Choroid plexus epithelial cell (primary cell): Measurements from ENCODE around the gene NDUFV2.

Experiments
- DNase-seq: peaks from one replicate; pipeline ENCODE4 v3.0.0-alpha.2; 2010; ENCODE audit warnings: low read depth
- H3K4me3 ChIP-seq: 2 replicates; pipeline ENCODE4 v1.5.1; 2011; ENCODE audit warnings: low read depth, mild to moderate bottlenecking, control low read depth, low read length, moderate library complexity
- CTCF ChIP-seq: conservative IDR thresholded peaks from 2 replicates; pipeline ENCODE4 v1.5.1; 2011; ENCODE audit warnings: low read depth, mild to moderate bottlenecking, control low read depth, inconsistent platforms, low read length, moderate library complexity

The NDUFV2 gene

GRCh38 chr18:9136315-9137155 lies 34.0 kb downstream of the NDUFV2 start, which contains the start of gene ANKRD12:
Gene ANKRD12, plus strand, starts transcription at chr18:9136781. Its CDS starts 45,652 bp downstream, at chr18:9182433.
- TF ChIP-seq CTCF = no peak

GRCh38 chr18:9137168-9138066 lies 34.9 kb downstream of the NDUFV2 start:
- peak; percentile 78 for DNase-seq
- TF ChIP-seq CTCF = no peak
- peak overlapping the region; percentile 92 for H3K4me3 ChIP-seq

More at GRCh38 chr18:9136315-9137155, 34.0 kb downstream of the NDUFV2 start, which contains the start of gene ANKRD12:
- H3K4me3 ChIP-seq = peak within 1 kb of the TSS; percentile 92
- DNase-seq = peak; percentile 98

GRCh38 chr18:9139400-9140039 lies 37.0 kb downstream of the NDUFV2 start:
- TF ChIP-seq CTCF = no peak
- no peak for DNase-seq
- H3K4me3 ChIP-seq = no peak overlapping the region

- no peak for DNase-seq
- H3K4me3 ChIP-seq = no peak overlapping the region
- no peak for TF ChIP-seq CTCF
Observed at GRCh38 chr18:9140381-9140780, 37.9 kb downstream of the NDUFV2 start.

GRCh38 chr18:9140984-9141383 lies 38.5 kb downstream of the NDUFV2 start:
- no peak for DNase-seq
- TF ChIP-seq CTCF = no peak
- H3K4me3 ChIP-seq = no peak overlapping the region

GRCh38 chr18:9146224-9146623 lies 43.7 kb downstream of the NDUFV2 start:
- no peak for TF ChIP-seq CTCF
- DNase-seq = no peak
- no peak overlapping the region for H3K4me3 ChIP-seq
